GM23338 (cell line): ENCODE measurements around the gene ABCG2.

Source experiments
- CREB1 ChIP-seq: fragments of 250-450 bp; sonication (Bioruptor Pico); IDR thresholded peaks from 2 replicates; pipeline ENCODE4 v1.5.0; 2020; ENCODE audit warnings: low read depth, mild to moderate bottlenecking, moderate library complexity
- EZH2 ChIP-seq: fragments of 200-600 bp; sonication (generic); IDR thresholded peaks from one replicate; pipeline ENCODE4 v1.8.0; 2017; ENCODE audit warnings: antibody characterized with exemption, mild to moderate bottlenecking, low read depth; ENCODE audit not compliant: unreplicated experiment
- EZH2phosphoT487 ChIP-seq: fragments of 200-600 bp; sonication (generic); IDR thresholded peaks from one replicate; pipeline ENCODE4 v1.8.1; 2018; ENCODE audit warnings: antibody characterized with exemption; ENCODE audit not compliant: unreplicated experiment
- JUNB ChIP-seq: IDR thresholded peaks from one replicate; pipeline ENCODE4 v1.6.1; 2016; ENCODE audit warnings: antibody characterized with exemption; ENCODE audit not compliant: unreplicated experiment
- POLR2AphosphoS5 ChIP-seq: IDR thresholded peaks from 2 replicates; pipeline ENCODE4 v1.6.1; 2016; ENCODE audit warnings: antibody characterized with exemption, low read depth
- TF ChIP-seq, protein P1 (sequence below), 2 experiments: fragments of 200-600 bp in 1 of 2; sonication (generic) in 1 of 2; conservative IDR thresholded peaks; 2 replicates each; pipeline versions ENCODE4 v1.5.1 to v1.6.1; 2016 to 2017; ENCODE audit warnings: antibody characterized with exemption in 2 of 2, low read depth in 2 of 2, mild to moderate bottlenecking in 2 of 2, moderate library complexity in 1 of 2
- TF ChIP-seq, protein P2 (sequence below): IDR thresholded peaks from one replicate; pipeline ENCODE4 v1.6.1; 2018; ENCODE audit warnings: antibody characterized with exemption; ENCODE audit not compliant: unreplicated experiment
- TF ChIP-seq, protein P3 (sequence below): IDR thresholded peaks from 2 replicates; pipeline ENCODE4 v1.6.1; 2016; ENCODE audit warnings: antibody characterized with exemption

DNA sequence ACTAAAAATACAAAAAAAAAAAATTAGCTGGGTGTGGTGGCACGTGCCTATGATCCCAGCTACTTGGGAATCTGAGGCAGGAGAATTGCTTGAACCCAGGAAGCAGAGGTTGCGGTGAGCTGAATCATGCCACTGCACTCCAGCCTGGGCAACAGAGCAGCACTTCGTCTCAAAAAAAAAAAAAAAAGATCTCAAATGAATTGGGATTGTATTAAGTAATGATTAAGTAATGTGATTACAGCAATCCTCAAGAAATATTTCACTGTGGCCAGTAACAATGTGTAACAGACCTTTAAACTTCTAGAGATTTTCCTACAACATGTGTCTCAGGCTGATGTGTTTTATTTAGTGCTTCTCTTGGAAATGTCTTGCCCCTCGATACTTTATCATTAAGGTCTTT, 104.2 kb downstream of the ABCG2 start:
- no peak for TF ChIP-seq POLR2AphosphoS5
- TF ChIP-seq, protein P1, sequence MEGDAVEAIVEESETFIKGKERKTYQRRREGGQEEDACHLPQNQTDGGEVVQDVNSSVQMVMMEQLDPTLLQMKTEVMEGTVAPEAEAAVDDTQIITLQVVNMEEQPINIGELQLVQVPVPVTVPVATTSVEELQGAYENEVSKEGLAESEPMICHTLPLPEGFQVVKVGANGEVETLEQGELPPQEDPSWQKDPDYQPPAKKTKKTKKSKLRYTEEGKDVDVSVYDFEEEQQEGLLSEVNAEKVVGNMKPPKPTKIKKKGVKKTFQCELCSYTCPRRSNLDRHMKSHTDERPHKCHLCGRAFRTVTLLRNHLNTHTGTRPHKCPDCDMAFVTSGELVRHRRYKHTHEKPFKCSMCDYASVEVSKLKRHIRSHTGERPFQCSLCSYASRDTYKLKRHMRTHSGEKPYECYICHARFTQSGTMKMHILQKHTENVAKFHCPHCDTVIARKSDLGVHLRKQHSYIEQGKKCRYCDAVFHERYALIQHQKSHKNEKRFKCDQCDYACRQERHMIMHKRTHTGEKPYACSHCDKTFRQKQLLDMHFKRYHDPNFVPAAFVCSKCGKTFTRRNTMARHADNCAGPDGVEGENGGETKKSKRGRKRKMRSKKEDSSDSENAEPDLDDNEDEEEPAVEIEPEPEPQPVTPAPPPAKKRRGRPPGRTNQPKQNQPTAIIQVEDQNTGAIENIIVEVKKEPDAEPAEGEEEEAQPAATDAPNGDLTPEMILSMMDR (conservative IDR thresholded peaks at IDR 0.05; ENCODE audit: low read depth in 2 of 2) = no peak
- TF ChIP-seq EZH2phosphoT487 = no peak
- no peak for TF ChIP-seq CREB1 (CRISPR knock-in tag)
- TF ChIP-seq EZH2 = no peak
- no peak for TF ChIP-seq JUNB
- TF ChIP-seq, protein P2, sequence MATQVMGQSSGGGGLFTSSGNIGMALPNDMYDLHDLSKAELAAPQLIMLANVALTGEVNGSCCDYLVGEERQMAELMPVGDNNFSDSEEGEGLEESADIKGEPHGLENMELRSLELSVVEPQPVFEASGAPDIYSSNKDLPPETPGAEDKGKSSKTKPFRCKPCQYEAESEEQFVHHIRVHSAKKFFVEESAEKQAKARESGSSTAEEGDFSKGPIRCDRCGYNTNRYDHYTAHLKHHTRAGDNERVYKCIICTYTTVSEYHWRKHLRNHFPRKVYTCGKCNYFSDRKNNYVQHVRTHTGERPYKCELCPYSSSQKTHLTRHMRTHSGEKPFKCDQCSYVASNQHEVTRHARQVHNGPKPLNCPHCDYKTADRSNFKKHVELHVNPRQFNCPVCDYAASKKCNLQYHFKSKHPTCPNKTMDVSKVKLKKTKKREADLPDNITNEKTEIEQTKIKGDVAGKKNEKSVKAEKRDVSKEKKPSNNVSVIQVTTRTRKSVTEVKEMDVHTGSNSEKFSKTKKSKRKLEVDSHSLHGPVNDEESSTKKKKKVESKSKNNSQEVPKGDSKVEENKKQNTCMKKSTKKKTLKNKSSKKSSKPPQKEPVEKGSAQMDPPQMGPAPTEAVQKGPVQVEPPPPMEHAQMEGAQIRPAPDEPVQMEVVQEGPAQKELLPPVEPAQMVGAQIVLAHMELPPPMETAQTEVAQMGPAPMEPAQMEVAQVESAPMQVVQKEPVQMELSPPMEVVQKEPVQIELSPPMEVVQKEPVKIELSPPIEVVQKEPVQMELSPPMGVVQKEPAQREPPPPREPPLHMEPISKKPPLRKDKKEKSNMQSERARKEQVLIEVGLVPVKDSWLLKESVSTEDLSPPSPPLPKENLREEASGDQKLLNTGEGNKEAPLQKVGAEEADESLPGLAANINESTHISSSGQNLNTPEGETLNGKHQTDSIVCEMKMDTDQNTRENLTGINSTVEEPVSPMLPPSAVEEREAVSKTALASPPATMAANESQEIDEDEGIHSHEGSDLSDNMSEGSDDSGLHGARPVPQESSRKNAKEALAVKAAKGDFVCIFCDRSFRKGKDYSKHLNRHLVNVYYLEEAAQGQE = no peak
- TF ChIP-seq, protein P3, sequence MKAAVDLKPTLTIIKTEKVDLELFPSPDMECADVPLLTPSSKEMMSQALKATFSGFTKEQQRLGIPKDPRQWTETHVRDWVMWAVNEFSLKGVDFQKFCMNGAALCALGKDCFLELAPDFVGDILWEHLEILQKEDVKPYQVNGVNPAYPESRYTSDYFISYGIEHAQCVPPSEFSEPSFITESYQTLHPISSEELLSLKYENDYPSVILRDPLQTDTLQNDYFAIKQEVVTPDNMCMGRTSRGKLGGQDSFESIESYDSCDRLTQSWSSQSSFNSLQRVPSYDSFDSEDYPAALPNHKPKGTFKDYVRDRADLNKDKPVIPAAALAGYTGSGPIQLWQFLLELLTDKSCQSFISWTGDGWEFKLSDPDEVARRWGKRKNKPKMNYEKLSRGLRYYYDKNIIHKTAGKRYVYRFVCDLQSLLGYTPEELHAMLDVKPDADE = no peak
